Measurements from ENCODE around the gene ZDHHC11. TPM values are rescaled to one million over a fixed set of nuclear protein-coding genes. Genes with fewer than 3 reads are reported as not detected.

The ZDHHC11 gene
- polyA plus RNA-seq, 2 donors, result 2.4 to 4.0 TPM

- no peak overlapping the region for H3K4me3 ChIP-seq (ENCODE audit: low read depth in 1 of 2, low read length in 2 of 2)
- peaks cover 0 to 4% of the 10 kb centered on the region in 2 donors for H3K4me1 ChIP-seq (ENCODE audit: control insufficient read depth in 2 of 2, insufficient read depth in 2 of 2, low read length in 1 of 2)
- no peaks in the 10 kb centered on the region for H3K9me3 ChIP-seq (ENCODE audit: control insufficient read depth in 2 of 2, insufficient read depth in 1 of 2, low read depth in 1 of 2, low read length in 1 of 2)
- H3K27ac ChIP-seq (ENCODE audit: low read depth in 2 of 2, low read length in 1 of 2), result no peak overlapping the region
- 71 to 82% methylated on average over 22 of the region's 22 CpGs for whole genome bisulfite sequencing, 2 donors
- peaks cover 12 to 42% of the 10 kb centered on the region in 2 donors for H3K36me3 ChIP-seq (ENCODE audit: control insufficient read depth in 2 of 2, insufficient read depth in 2 of 2, low read length in 1 of 2)
- H3K27me3 ChIP-seq (ENCODE audit: control insufficient read depth in 1 of 2, insufficient read depth in 2 of 2, low read length in 2 of 2), result no peaks in the 10 kb centered on the region
Measured at GRCh38 chr5:861442-862366, 10.9 kb upstream of the ZDHHC11 start.

GRCh38 chr5:860506-861150 is 9.8 kb upstream of the ZDHHC11 start:
- peaks cover 10 to 40% of the 10 kb centered on the region in 2 donors for H3K36me3 ChIP-seq (ENCODE audit: control insufficient read depth in 2 of 2, insufficient read depth in 2 of 2, low read length in 1 of 2)
- no peaks in the 10 kb centered on the region for H3K9me3 ChIP-seq (ENCODE audit: control insufficient read depth in 2 of 2, insufficient read depth in 1 of 2, low read depth in 1 of 2, low read length in 1 of 2)
- H3K4me1 ChIP-seq (ENCODE audit: control insufficient read depth in 2 of 2, insufficient read depth in 2 of 2, low read length in 1 of 2), result peaks cover 0 to 4% of the 10 kb centered on the region in 2 donors
- no peaks in the 10 kb centered on the region for H3K27me3 ChIP-seq (ENCODE audit: control insufficient read depth in 1 of 2, insufficient read depth in 2 of 2, low read length in 2 of 2)
- H3K4me3 ChIP-seq (ENCODE audit: low read depth in 1 of 2, low read length in 2 of 2), result no peak overlapping the region
- H3K27ac ChIP-seq (ENCODE audit: low read depth in 2 of 2, low read length in 1 of 2), result no peak overlapping the region
- 91% methylated on average over 15 of the region's 15 CpGs for WGBS, 2 donors

- Histone ChIP-seq H3K4me3 (ENCODE audit: low read depth in 1 of 2, low read length in 2 of 2) (no peak overlapping the region), H3K27ac (ENCODE audit: low read depth in 2 of 2, low read length in 1 of 2) (no peak overlapping the region), H3K27me3 (ENCODE audit: control insufficient read depth in 1 of 2, insufficient read depth in 2 of 2, low read length in 2 of 2) (no peaks in the 10 kb centered on the region), H3K4me1 (ENCODE audit: control insufficient read depth in 2 of 2, insufficient read depth in 2 of 2, low read length in 1 of 2) (peaks cover 0 to 4% of the 10 kb centered on the region in 2 donors), H3K9me3 (ENCODE audit: control insufficient read depth in 2 of 2, insufficient read depth in 1 of 2, low read depth in 1 of 2, low read length in 1 of 2) (no peaks in the 10 kb centered on the region), H3K36me3 (ENCODE audit: control insufficient read depth in 2 of 2, insufficient read depth in 2 of 2, low read length in 1 of 2) (peaks cover 10 to 32% of the 10 kb centered on the region in 2 donors)
- 83 to 85% methylated on average over 16 of the region's 16 CpGs for WGBS, 2 donors
Measured at GRCh38 chr5:859798-860296, 9.1 kb upstream of the ZDHHC11 start.

- Histone ChIP-seq H3K4me1 (ENCODE audit: control insufficient read depth in 2 of 2, insufficient read depth in 2 of 2, low read length in 1 of 2) (peaks cover 0 to 4% of the 10 kb centered on the region in 2 donors), H3K9me3 (ENCODE audit: control insufficient read depth in 2 of 2, insufficient read depth in 1 of 2, low read depth in 1 of 2, low read length in 1 of 2) (no peaks in the 10 kb centered on the region), H3K27ac (ENCODE audit: low read depth in 2 of 2, low read length in 1 of 2) (no peak overlapping the region), H3K36me3 (ENCODE audit: control insufficient read depth in 2 of 2, insufficient read depth in 2 of 2, low read length in 1 of 2) (peaks cover 10 to 27% of the 10 kb centered on the region in 2 donors), H3K4me3 (ENCODE audit: low read depth in 1 of 2, low read length in 2 of 2) (no peak overlapping the region), H3K27me3 (ENCODE audit: control insufficient read depth in 1 of 2, insufficient read depth in 2 of 2, low read length in 2 of 2) (no peaks in the 10 kb centered on the region)
- WGBS, 2 donors, result 82 to 87% methylated on average over 16 of the region's 16 CpGs
Measured at GRCh38 chr5:859391-859790, 8.6 kb upstream of the ZDHHC11 start.

GRCh38 chr5:858726-859125 is 7.9 kb upstream of the ZDHHC11 start:
- Histone ChIP-seq H3K4me3 (ENCODE audit: low read depth in 1 of 2, low read length in 2 of 2) (no peak overlapping the region), H3K27me3 (ENCODE audit: control insufficient read depth in 1 of 2, insufficient read depth in 2 of 2, low read length in 2 of 2) (no peaks in the 10 kb centered on the region), H3K27ac (ENCODE audit: low read depth in 2 of 2, low read length in 1 of 2) (no peak overlapping the region), H3K9me3 (ENCODE audit: control insufficient read depth in 2 of 2, insufficient read depth in 1 of 2, low read depth in 1 of 2, low read length in 1 of 2) (no peaks in the 10 kb centered on the region), H3K36me3 (ENCODE audit: control insufficient read depth in 2 of 2, insufficient read depth in 2 of 2, low read length in 1 of 2) (peaks cover 7 to 22% of the 10 kb centered on the region in 2 donors), H3K4me1 (ENCODE audit: control insufficient read depth in 2 of 2, insufficient read depth in 2 of 2, low read length in 1 of 2) (peaks cover 0 to 4% of the 10 kb centered on the region in 2 donors)
- 88% methylated on average over 11 of the region's 11 CpGs for WGBS, 2 donors

- no peak overlapping the region for H3K4me3 ChIP-seq (ENCODE audit: low read depth in 1 of 2, low read length in 2 of 2)
- H3K27ac ChIP-seq (ENCODE audit: low read depth in 2 of 2, low read length in 1 of 2), result no peak overlapping the region
- H3K9me3 ChIP-seq (ENCODE audit: control insufficient read depth in 2 of 2, insufficient read depth in 1 of 2, low read depth in 1 of 2, low read length in 1 of 2), result no peaks in the 10 kb centered on the region
- WGBS, 2 donors, result 85 to 89% methylated on average over 16 of the region's 16 CpGs
- H3K36me3 ChIP-seq (ENCODE audit: control insufficient read depth in 2 of 2, insufficient read depth in 2 of 2, low read length in 1 of 2), result peaks cover 0 to 6% of the 10 kb centered on the region in 2 donors
- no peaks in the 10 kb centered on the region for H3K27me3 ChIP-seq (ENCODE audit: control insufficient read depth in 1 of 2, insufficient read depth in 2 of 2, low read length in 2 of 2)
- H3K4me1 ChIP-seq (ENCODE audit: control insufficient read depth in 2 of 2, insufficient read depth in 2 of 2, low read length in 1 of 2), result peaks cover 0 to 4% of the 10 kb centered on the region in 2 donors
Measured at GRCh38 chr5:856531-857425, 6.0 kb upstream of the ZDHHC11 start.

GRCh38 chr5:855771-856530 is 5.2 kb upstream of the ZDHHC11 start:
- H3K36me3 ChIP-seq (ENCODE audit: control insufficient read depth in 2 of 2, insufficient read depth in 2 of 2, low read length in 1 of 2), result peaks cover 0 to 6% of the 10 kb centered on the region in 2 donors
- H3K4me3 ChIP-seq (ENCODE audit: low read depth in 1 of 2, low read length in 2 of 2), result no peak overlapping the region
- no peaks in the 10 kb centered on the region for H3K9me3 ChIP-seq (ENCODE audit: control insufficient read depth in 2 of 2, insufficient read depth in 1 of 2, low read depth in 1 of 2, low read length in 1 of 2)
- H3K4me1 ChIP-seq (ENCODE audit: control insufficient read depth in 2 of 2, insufficient read depth in 2 of 2, low read length in 1 of 2), result no peaks in the 10 kb centered on the region
- 66 to 67% methylated on average over 21 of the region's 21 CpGs for WGBS, 2 donors
- no peaks in the 10 kb centered on the region for H3K27me3 ChIP-seq (ENCODE audit: control insufficient read depth in 1 of 2, insufficient read depth in 2 of 2, low read length in 2 of 2)
- no peak overlapping the region for H3K27ac ChIP-seq (ENCODE audit: low read depth in 2 of 2, low read length in 1 of 2)

- H3K27me3 ChIP-seq (ENCODE audit: control insufficient read depth in 1 of 2, insufficient read depth in 2 of 2, low read length in 2 of 2), result no peaks in the 10 kb centered on the region
- WGBS, 2 donors, result 86% methylated on average over 32 of the region's 32 CpGs
- H3K36me3 ChIP-seq (ENCODE audit: control insufficient read depth in 2 of 2, insufficient read depth in 2 of 2, low read length in 1 of 2), result peaks cover 0 to 4% of the 10 kb centered on the region in 2 donors
- H3K4me3 ChIP-seq (ENCODE audit: low read depth in 1 of 2, low read length in 2 of 2), result no peak overlapping the region
- H3K9me3 ChIP-seq (ENCODE audit: control insufficient read depth in 2 of 2, insufficient read depth in 1 of 2, low read depth in 1 of 2, low read length in 1 of 2), result no peaks in the 10 kb centered on the region
- H3K4me1 ChIP-seq (ENCODE audit: control insufficient read depth in 2 of 2, insufficient read depth in 2 of 2, low read length in 1 of 2), result peaks cover 0 to under 1% of the 10 kb centered on the region in 2 donors
- no peak overlapping the region for H3K27ac ChIP-seq (ENCODE audit: low read depth in 2 of 2, low read length in 1 of 2)
Measured at GRCh38 chr5:854966-855743, 4.4 kb upstream of the ZDHHC11 start.
